B cell (primary cell): Measurements from ENCODE around the gene TLL1.

Experiments used
- CTCF ChIP-seq: fragments of 200-600 bp; IDR thresholded peaks from one replicate; pipeline ENCODE4 v1.8.0; 2022; ENCODE audit warnings: antibody characterized with exemption, mild to moderate bottlenecking
- EZH2 ChIP-seq: IDR thresholded peaks from 2 replicates; pipeline ENCODE4 v1.6.1; 2012; ENCODE audit warnings: borderline replicate concordance, low read depth, mild to moderate bottlenecking, moderate library complexity, low read length; ENCODE audit not compliant: insufficient read depth, poor library complexity, severe bottlenecking

GRCh38 chr4:165972747-165973146, 99.7 kb downstream of the TLL1 start:
- TF ChIP-seq EZH2, result no peak
- TF ChIP-seq CTCF, result no peak
